IMR-90 (cell line): ENCODE data around the gene HOXD9. TPM values are rescaled to one million over a fixed set of nuclear protein-coding genes. Genes with fewer than 3 reads are reported as not detected.

Experiments used
- ATAC-seq: fragments of 200-7000 bp; cut with Tn5 transposase; 2 replicates; pipeline ENCODE4 v1.9.1; 2020; ENCODE audit warnings: low read depth, mild to moderate bottlenecking, moderate library complexity
- BruUV-seq: library from RNA; stranded (reverse); fragments of 400-500 nt; replicated peaks from 2 replicates; lab custom pipeline; 2021; lab: Mats Ljungman, UMichigan
- CTCF ChIA-PET: fragments of 300-600 bp; formaldehyde crosslinking; extraction: SDS; loops from one replicate; lab custom pipeline; 2021; ENCODE audit warnings: antibody characterized with exemption; lab: Yijun Ruan, JAX
- POLR2A ChIA-PET: fragments of 300-600 bp; sonication (Branson Sonifier 250); formaldehyde crosslinking; loops from one replicate; lab custom pipeline; 2022; ENCODE audit warnings: antibody characterized with exemption; ENCODE audit not compliant: unreplicated experiment; lab: Charles Lee
- DNase-seq: peaks from one replicate; pipeline ENCODE4 v3.0.0; 2013
- H2AFZ ChIP-seq: replicated peaks from 2 replicates; pipeline ENCODE3; 2013; ENCODE audit warnings: low read length, mild to moderate bottlenecking; ENCODE audit not compliant: poor library complexity
- H2AK5ac ChIP-seq: 2 replicates; pipeline ENCODE4 v1.6.1; 2013; ENCODE audit warnings: low read depth, low read length, inconsistent platforms
- H2AK9ac ChIP-seq: replicated peaks from 2 replicates; pipeline ENCODE3; 2013; ENCODE audit warnings: mild to moderate bottlenecking, low read depth, low read length, moderate library complexity; ENCODE audit not compliant: poor library complexity
- H2BK120ac ChIP-seq: 2 replicates; pipeline ENCODE4 v1.6.1; 2013; ENCODE audit warnings: low read depth, low read length, inconsistent platforms
- H2BK15ac ChIP-seq: 3 replicates; pipeline ENCODE4 v1.6.1; 2013; ENCODE audit warnings: low read depth, low read length, inconsistent platforms
- H2BK20ac ChIP-seq: 2 replicates; pipeline ENCODE4 v1.6.1; 2013; ENCODE audit warnings: low read depth, mild to moderate bottlenecking, inconsistent platforms, low read length, moderate library complexity
- H2BK5ac ChIP-seq: 2 replicates; pipeline ENCODE4 v1.6.1; 2013; ENCODE audit warnings: mild to moderate bottlenecking, low read depth, low read length, inconsistent platforms; ENCODE audit not compliant: poor library complexity, severe bottlenecking
- H3K14ac ChIP-seq: replicated peaks from 2 replicates; pipeline ENCODE4 v1.6.1; 2013; ENCODE audit warnings: low read depth, low read length, inconsistent platforms
- H3K18ac ChIP-seq: 2 replicates; pipeline ENCODE4 v1.6.1; 2013; ENCODE audit warnings: low read depth, low read length, control low read depth
- H3K23ac ChIP-seq: 2 replicates; pipeline ENCODE4 v1.6.1; 2013; ENCODE audit warnings: low read depth, low read length, inconsistent platforms
- H3K27ac ChIP-seq: 2 replicates; pipeline ENCODE4 v1.5.1; 2013; ENCODE audit warnings: mild to moderate bottlenecking, control low read depth, low read length; ENCODE audit not compliant: insufficient read depth
- H3K27me3 ChIP-seq: 2 replicates; pipeline ENCODE4 v1.6.1; 2013; ENCODE audit warnings: low read length; ENCODE audit not compliant: control insufficient read depth, insufficient read depth
- H3K36me3 ChIP-seq: 2 replicates; pipeline ENCODE4 v1.6.1; 2013; ENCODE audit warnings: low read length, mixed read lengths; ENCODE audit not compliant: control insufficient read depth, insufficient read depth
- H3K4ac ChIP-seq: 2 replicates; pipeline ENCODE4 v1.6.1; 2013; ENCODE audit warnings: low read depth, low read length, inconsistent platforms
- H3K4me1 ChIP-seq: 2 replicates; pipeline ENCODE4 v1.6.1; 2013; ENCODE audit warnings: low read length, mixed read lengths; ENCODE audit not compliant: control insufficient read depth, insufficient read depth
- H3K4me2 ChIP-seq: 2 replicates; pipeline ENCODE4 v1.6.1; 2013; ENCODE audit warnings: low read depth, mild to moderate bottlenecking, control low read depth, low read length, moderate library complexity
- H3K4me3 ChIP-seq: 2 replicates; pipeline ENCODE4 v1.5.1; 2013; ENCODE audit warnings: low read depth, mild to moderate bottlenecking, control low read depth, low read length, moderate library complexity; ENCODE audit not compliant: insufficient read depth
- H3K56ac ChIP-seq: 2 replicates; pipeline ENCODE4 v1.6.1; 2013; ENCODE audit warnings: low read length, inconsistent platforms; ENCODE audit not compliant: insufficient read depth; ENCODE audit errors: extremely low read depth
- H3K79me1 ChIP-seq, 2 experiments: 2 replicates each; pipeline ENCODE4 v1.6.1; 2013; ENCODE audit warnings: low read length in 2 of 2, inconsistent platforms in 1 of 2, low read depth in 1 of 2
- H3K9ac ChIP-seq: 2 replicates; pipeline ENCODE4 v1.6.1; 2013; ENCODE audit warnings: low read depth, low read length, control low read depth
- H3K9me1 ChIP-seq: 2 replicates; pipeline ENCODE4 v1.6.1; 2013; ENCODE audit warnings: low read length, inconsistent platforms; ENCODE audit not compliant: insufficient read depth
- H3K9me3 ChIP-seq: 2 replicates; pipeline ENCODE4 v1.6.1; 2013; ENCODE audit warnings: low read length; ENCODE audit not compliant: control insufficient read depth, insufficient read depth
- H4K20me1 ChIP-seq: 2 replicates; pipeline ENCODE4 v1.6.1; 2013; ENCODE audit warnings: low read length, inconsistent platforms; ENCODE audit not compliant: insufficient read depth
- H4K5ac ChIP-seq: 2 replicates; pipeline ENCODE4 v1.6.1; 2013; ENCODE audit warnings: mild to moderate bottlenecking, low read depth, low read length, control low read depth
- H4K8ac ChIP-seq, 2 experiments: 2 replicates each; pipeline ENCODE4 v1.6.1; 2013; ENCODE audit warnings: low read depth in 2 of 2, low read length in 2 of 2, control low read depth in 1 of 2, inconsistent platforms in 1 of 2
- H4K91ac ChIP-seq: 2 replicates; pipeline ENCODE4 v1.6.1; 2013; ENCODE audit warnings: low read depth, low read length, inconsistent platforms; ENCODE audit not compliant: insufficient read depth
- BHLHE40 ChIP-seq: fragments of 150-350 bp; IDR thresholded peaks from 2 replicates; pipeline ENCODE4 v1.6.1; 2016; ENCODE audit warnings: mild to moderate bottlenecking, low read depth, low read length
- FOS ChIP-seq: fragments of 150-350 bp; IDR thresholded peaks from 2 replicates; pipeline ENCODE4 v1.6.1; 2016; ENCODE audit warnings: low read depth, low read length
- MAZ ChIP-seq: IDR thresholded peaks from 2 replicates; pipeline ENCODE4 v1.6.1; 2012; ENCODE audit warnings: low read depth, mild to moderate bottlenecking, low read length, improper control_type of control experiment, moderate library complexity, borderline replicate concordance
- POLR2A ChIP-seq: IDR thresholded peaks from 2 replicates; pipeline ENCODE4 v1.6.1; 2012; ENCODE audit warnings: mild to moderate bottlenecking, low read depth, low read length
- RAD21 ChIP-seq: IDR thresholded peaks from 2 replicates; pipeline ENCODE4 v1.6.1; 2012; ENCODE audit warnings: low read length, improper control_type of control experiment
- RCOR1 ChIP-seq: IDR thresholded peaks from 2 replicates; pipeline ENCODE4 v1.6.1; 2012; ENCODE audit warnings: mild to moderate bottlenecking, low read length, improper control_type of control experiment; ENCODE audit not compliant: insufficient replicate concordance
- SMC3 ChIP-seq: fragments of 150-350 bp; IDR thresholded peaks from 2 replicates; pipeline ENCODE4 v1.6.1; 2016; ENCODE audit warnings: low read depth, mild to moderate bottlenecking, antibody characterized with exemption, low read length, moderate library complexity
- WGBS, 2 experiments: methylation state at CpG; one replicate each; pipeline versions ENCODE4 v1.1.5 to v1.1.7; 2013; ENCODE audit warnings: missing lambda C conversion rate in 2 of 2; ENCODE audit not compliant: insufficient read length in 1 of 2; ENCODE audit errors: extremely low coverage in 2 of 2; 5-methylcytosine and 5-hydroxymethylcytosine counted together
- dilution Hi-C: fragments of 300-500 bp; cut with HindIII; formaldehyde crosslinking; loops from one replicate; pipeline ENCODE4 v1.14.3; 2018; ENCODE audit warnings: low sequenced_read_pairs; ENCODE audit not compliant: unreplicated experiment
- in situ Hi-C: fragments of 300-500 bp; cut with MboI; formaldehyde crosslinking; loops from 3 replicates; pipeline ENCODE4 v1.14.3; 2019; ENCODE audit warnings: low sequenced_read_pairs, inconsistent platforms, mixed read lengths
- intact Hi-C: fragments of 100-400 bp; cut with micrococcal nuclease; formaldehyde crosslinking; loops from 2 replicates; pipeline ENCODE4 v1.10.0; 2022
- polyA plus RNA-seq, 3 experiments: library from polyadenylated mRNA; depleted of rRNA; stranded (reverse); fragments of >200 nt; gene quantifications; 2 replicates each; pipeline ENCODE4 v1.2.3, GENCODE V29; 2012; ENCODE audit warnings: low replicate concordance in 1 of 3
- total RNA-seq: library from RNA; depleted of rRNA; stranded (reverse); fragments of >200 nt; gene quantifications from 2 replicates; pipeline ENCODE4 v1.2.3, GENCODE V29; 2012
- TF ChIP-seq, protein P1 (sequence below): conservative IDR thresholded peaks from 2 replicates; pipeline ENCODE4 v1.5.1; 2012; ENCODE audit warnings: mild to moderate bottlenecking, low read depth, low read length, improper control_type of control experiment
- TF ChIP-seq, protein P2 (sequence below): fragments of 150-350 bp; IDR thresholded peaks from 2 replicates; pipeline ENCODE4 v1.6.1; 2017; ENCODE audit warnings: mild to moderate bottlenecking, antibody characterized with exemption, low read length, low read depth

Gene HOXD9
- total and polyA plus RNA-seq, 2 of the 4 experiments (the other 2 are of a cell fraction), result not detected

- TF ChIP-seq MAZ (no peak), FOS (no peak)
These were observed 7.8 kb downstream of the HOXD9 start (continued) for GRCh38 chr2:176130147-176130956.

DNA sequence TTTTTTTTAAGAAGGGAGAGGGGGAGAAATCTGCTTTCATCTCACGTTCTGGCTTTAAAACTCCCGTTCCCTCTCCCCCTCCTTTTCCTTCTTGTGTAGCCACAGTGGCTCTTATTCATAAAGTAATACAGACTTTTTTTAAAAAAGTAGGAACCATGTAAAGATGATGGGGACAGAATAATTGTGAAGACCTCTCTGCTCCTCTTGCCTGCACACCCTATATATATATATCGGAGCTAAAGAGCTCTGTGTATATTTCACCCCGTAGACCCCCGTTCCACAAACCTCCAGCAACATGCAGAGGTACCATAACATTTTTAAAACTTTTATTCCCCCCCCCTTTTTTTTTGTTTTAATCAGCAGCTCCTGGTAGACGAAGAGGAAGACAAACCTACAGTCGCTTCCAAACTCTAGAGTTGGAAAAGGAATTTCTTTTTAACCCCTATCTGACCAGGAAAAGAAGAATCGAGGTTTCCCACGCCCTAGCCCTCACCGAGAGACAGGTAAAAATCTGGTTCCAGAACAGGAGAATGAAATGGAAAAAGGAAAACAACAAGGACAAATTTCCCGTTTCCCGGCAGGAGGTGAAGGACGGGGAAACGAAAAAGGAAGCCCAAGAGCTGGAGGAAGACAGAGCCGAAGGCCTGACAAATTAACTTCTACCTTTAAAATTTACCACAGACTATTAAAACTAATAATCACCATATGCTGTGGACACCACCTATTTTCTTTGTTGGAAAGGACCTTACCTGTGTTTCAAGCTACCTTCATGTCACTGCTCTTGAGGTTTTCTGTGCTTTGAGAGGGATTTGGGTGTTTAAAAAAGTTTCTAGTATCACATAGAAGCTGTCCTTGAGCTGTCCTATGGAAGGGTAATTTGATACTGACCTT is 8.7 kb downstream of the HOXD9 start:
- in situ Hi-C loops, result no loop called here
- TF ChIP-seq, protein P1, sequence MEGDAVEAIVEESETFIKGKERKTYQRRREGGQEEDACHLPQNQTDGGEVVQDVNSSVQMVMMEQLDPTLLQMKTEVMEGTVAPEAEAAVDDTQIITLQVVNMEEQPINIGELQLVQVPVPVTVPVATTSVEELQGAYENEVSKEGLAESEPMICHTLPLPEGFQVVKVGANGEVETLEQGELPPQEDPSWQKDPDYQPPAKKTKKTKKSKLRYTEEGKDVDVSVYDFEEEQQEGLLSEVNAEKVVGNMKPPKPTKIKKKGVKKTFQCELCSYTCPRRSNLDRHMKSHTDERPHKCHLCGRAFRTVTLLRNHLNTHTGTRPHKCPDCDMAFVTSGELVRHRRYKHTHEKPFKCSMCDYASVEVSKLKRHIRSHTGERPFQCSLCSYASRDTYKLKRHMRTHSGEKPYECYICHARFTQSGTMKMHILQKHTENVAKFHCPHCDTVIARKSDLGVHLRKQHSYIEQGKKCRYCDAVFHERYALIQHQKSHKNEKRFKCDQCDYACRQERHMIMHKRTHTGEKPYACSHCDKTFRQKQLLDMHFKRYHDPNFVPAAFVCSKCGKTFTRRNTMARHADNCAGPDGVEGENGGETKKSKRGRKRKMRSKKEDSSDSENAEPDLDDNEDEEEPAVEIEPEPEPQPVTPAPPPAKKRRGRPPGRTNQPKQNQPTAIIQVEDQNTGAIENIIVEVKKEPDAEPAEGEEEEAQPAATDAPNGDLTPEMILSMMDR, result no peak
- TF ChIP-seq BHLHE40, result no peak
- no peak for TF ChIP-seq POLR2A
- TF ChIP-seq FOS, result no peak
- no peak for TF ChIP-seq RAD21
- TF ChIP-seq SMC3, result no peak
- TF ChIP-seq, protein P2, sequence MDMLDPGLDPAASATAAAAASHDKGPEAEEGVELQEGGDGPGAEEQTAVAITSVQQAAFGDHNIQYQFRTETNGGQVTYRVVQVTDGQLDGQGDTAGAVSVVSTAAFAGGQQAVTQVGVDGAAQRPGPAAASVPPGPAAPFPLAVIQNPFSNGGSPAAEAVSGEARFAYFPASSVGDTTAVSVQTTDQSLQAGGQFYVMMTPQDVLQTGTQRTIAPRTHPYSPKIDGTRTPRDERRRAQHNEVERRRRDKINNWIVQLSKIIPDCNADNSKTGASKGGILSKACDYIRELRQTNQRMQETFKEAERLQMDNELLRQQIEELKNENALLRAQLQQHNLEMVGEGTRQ, result no peak
- no peak for TF ChIP-seq RCOR1

More for the DNA sequence above, 8.7 kb downstream of the HOXD9 start:
- Histone ChIP-seq H2BK20ac (no peak overlapping the region), H4K91ac (no peak overlapping the region), H3K9me1 (no peaks in the 10 kb centered on the region), H4K5ac (no peak overlapping the region), H3K27ac (no peak overlapping the region), H3K4ac (no peak overlapping the region), H2AK5ac (no peak overlapping the region), H3K27me3 (peaks cover 87% of the 10 kb centered on the region), H2BK5ac (no peak overlapping the region), H3K23ac (peak overlapping the region; percentile 51; the same call in 1 of the 2 replicates), H3K4me2 (0 out of 2 replicates have a peak overlapping the region, but pooled peaks have one; percentile 39), H3K9ac (no peak overlapping the region), H3K9me3 (peaks cover 1% of the 10 kb centered on the region), H3K79me1 (no peaks in the 10 kb centered on the region), H4K8ac (no peak overlapping the region), H3K36me3 (no peaks in the 10 kb centered on the region), H3K56ac (no peak overlapping the region), H3K18ac (no peak overlapping the region), H2AK9ac (no peak overlapping the region), H3K4me1 (no peaks in the 10 kb centered on the region), H2BK15ac (no peak overlapping the region), H4K20me1 (no peaks in the 10 kb centered on the region), H2BK120ac (no peak overlapping the region), H2AFZ (no peak overlapping the region), H3K14ac (no peak overlapping the region), H3K4me3 (no peak overlapping the region)
- intact Hi-C loops, result no loop called here
- ChIA-PET POLR2A (no interaction called here), CTCF (interaction anchor here (0.7 to 3.1 kb wide), 7 partner anchors 9 to 1018 kb away, joined by 3 to 23 read pairs (median 3); no protein-coding TSS in a partner anchor)
- dilution Hi-C loops, result no loop called here
- ATAC-seq, result no peak
- no TSS peak for BruUV-seq
- no CpG with 5 or more reads among the region's 15 CpGs for WGBS, 2 experiments
- no peak for DNase-seq
